ENCODE data around the gene RYR1.
"Not testable (repeated sequence)": the region's sequence is repeated elsewhere in the genome, so short reads cannot be mapped to it uniquely, and the experiment has no call there.

The RYR1 gene

GRCh38 chr19:38626401-38626800, 192.9 kb downstream of the RYR1 start:
- no peak for DNase-seq

GRCh38 chr19:38629568-38629967, 196.1 kb downstream of the RYR1 start:
- no peak for DNase-seq

- DNase-seq, result not testable (repeated sequence)
These were observed 197.8 kb downstream of the RYR1 start for GRCh38 chr19:38631301-38631700.

- DNase-seq, result not testable (repeated sequence)
These were observed 198.5 kb downstream of the RYR1 start for GRCh38 chr19:38631811-38632475.

GRCh38 chr19:38632476-38633213, 199.2 kb downstream of the RYR1 start:
- no peak for DNase-seq

- no peak for DNase-seq
These were observed 201.4 kb downstream of the RYR1 start for GRCh38 chr19:38634757-38635482.

GRCh38 chr19:38635483-38636399, 202.2 kb downstream of the RYR1 start:
- no peak for DNase-seq

Data from cortex of kidney (tissue), 1 donor.